Left hindlimb (tissue), 1 donor: ENCODE data around the gene ZKSCAN8.
A peak's percentile ranks its signal among the peaks of the same experiment; 100 is the strongest.
"Not testable (repeated sequence)": the region's sequence is repeated elsewhere in the genome, so short reads cannot be mapped to it uniquely, and the experiment has no call there.

Source experiments
- DNase-seq: peaks from one replicate; pipeline ENCODE4 v3.0.0-alpha.2; 2018

The ZKSCAN8 gene

DNA sequence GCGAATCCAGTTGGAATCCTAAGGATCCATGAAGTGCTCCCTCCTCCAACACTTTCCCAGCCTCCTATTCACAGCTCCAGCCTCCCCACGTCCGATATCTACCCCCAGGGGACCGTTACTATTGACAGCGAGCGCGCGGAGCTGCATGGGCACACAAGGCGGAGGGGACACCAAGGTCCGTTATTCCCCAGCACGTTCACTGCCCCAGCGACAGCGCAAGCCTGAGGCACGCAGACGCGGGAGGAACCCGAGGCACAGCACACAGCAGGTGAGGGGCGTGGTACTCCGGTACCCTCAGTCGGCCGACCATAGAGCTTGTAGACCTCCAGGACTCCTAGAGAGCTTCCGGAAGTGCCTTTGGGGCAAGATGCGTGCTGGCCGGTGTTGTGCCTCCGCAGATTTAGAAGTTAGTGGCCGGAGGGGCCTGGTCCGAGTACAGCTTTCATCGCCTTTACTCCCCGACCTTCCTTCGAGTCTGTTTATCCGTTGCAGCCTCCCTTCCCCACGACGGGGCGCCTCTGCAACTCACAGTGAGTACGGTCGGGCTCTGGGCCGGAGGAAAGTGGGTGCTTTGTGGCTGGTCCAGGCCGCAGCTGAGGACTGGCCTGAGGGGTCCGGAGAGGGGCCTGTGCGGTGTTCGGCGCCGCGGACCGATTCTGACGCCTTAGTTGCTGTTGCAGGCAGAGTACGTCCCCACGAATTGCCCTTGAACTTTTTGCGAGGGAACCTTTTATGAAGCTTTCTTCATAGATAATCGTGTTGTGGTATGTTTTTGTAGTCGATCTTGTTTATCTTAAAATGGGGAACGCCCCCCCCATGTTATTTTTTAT, at the start of gene ZKSCAN8:
Gene ZKSCAN8 (plus strand): TSS at position 384 of the 830 bp plus-strand sequence. CDS start 6,525 bp downstream, outside the sequence.
- DNase-seq: peak; percentile 89

GRCh38 chr6:28102222-28102621, 39.5 kb upstream of the ZKSCAN8 start:
- DNase-seq: not testable (repeated sequence)

GRCh38 chr6:28102699-28103098, 39.0 kb upstream of the ZKSCAN8 start:
- not testable (repeated sequence) for DNase-seq

- peak; percentile 88 for DNase-seq
These were observed 37.1 kb upstream of the ZKSCAN8 start for GRCh38 chr6:28104392-28105244.

DNA sequence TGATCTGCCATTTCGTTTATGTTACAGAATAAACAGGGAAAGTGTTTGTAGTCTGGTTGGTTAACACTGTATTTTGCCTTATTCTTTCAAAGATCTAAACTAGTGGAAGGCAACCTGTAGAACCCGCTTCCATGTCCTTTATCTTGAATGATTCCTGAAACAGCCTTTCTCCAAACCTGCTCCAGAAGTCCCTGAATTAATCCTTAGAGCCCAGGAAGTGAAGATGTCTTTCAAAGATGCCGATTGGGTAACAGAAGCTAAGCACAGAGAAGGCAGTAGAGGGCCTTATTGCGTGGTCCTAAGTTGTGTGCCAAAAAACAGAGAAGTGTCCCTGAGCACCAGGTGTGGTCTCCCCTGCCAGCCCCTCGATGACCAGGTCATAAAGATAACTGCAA, 36.4 kb upstream of the ZKSCAN8 start:
- no peak for DNase-seq

DNA sequence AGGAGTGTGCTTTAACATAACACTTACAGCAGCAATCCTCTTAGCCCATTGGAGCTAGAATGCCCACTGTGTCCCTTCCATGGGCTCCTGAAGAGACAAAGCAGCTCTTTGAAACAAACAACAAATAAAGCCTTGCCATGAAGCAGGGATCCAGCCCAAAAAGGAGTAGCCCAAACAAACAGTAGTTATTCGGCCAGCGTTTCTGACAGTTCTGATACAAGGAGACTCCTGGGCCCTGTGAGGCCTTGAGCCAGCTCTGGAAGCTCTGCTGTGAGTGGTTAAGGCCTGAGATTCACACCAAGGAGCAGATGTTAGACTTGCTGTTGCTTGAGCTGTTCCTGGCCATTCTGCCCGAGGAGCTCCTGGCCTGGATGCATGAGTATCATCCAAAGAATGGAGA, 34.2 kb upstream of the ZKSCAN8 start:
- DNase-seq: no peak

DNA sequence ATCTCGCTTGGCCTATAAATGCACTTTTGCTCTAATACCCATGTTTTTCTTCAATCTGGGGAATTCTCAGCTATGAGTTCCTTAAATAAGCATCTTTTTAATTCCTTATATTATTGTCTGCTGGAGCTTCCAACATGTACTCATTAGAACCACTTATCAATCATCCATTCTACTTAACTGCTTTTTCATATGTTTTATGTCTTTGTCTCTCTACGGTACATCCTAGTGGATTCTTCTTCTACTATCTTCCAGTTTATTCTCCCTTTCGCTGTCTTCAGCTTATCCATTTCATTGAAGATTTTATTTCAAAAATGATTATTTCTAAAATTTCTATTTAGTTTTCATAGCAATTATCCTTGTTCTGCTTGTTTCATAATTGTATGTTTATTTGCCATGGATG, 29.7 kb upstream of the ZKSCAN8 start:
- DNase-seq: no peak

- no peak for DNase-seq
These were observed 25.9 kb upstream of the ZKSCAN8 start for GRCh38 chr6:28115799-28116198.

GRCh38 chr6:28117386-28118050, 24.2 kb upstream of the ZKSCAN8 start:
- DNase-seq: no peak

- no peak for DNase-seq
These were observed 23.5 kb upstream of the ZKSCAN8 start for GRCh38 chr6:28118217-28118616.

- DNase-seq: no peak
These were observed 19.8 kb upstream of the ZKSCAN8 start for GRCh38 chr6:28121876-28122275.

GRCh38 chr6:28122283-28122682, 19.4 kb upstream of the ZKSCAN8 start:
- not testable (repeated sequence) for DNase-seq

GRCh38 chr6:28124350-28124970, 17.2 kb upstream of the ZKSCAN8 start, which contains the start of gene ZSCAN16:
Gene ZSCAN16, plus strand, starts transcription at chr6:28124609. Its CDS starts 835 bp downstream, at chr6:28125444.
- peak; percentile 85 for DNase-seq

DNA sequence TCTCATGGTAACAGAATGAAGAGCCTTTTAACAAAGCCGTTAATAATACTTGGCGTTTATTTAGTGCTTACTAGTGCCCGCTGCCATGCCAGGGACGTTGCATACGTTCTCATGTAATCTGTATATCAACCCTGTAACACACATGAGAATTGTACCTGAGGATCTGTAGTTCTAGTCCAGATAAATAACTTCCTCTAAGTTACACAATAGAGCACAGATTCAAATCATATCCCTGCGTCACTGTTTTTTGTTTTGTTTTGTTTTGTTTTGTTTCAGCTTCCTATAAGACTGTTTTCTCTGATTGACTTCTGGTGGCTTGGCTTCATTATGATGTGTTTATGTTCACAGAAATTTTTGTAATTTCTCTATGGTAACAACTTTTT, 16.7 kb upstream of the ZKSCAN8 start:
- DNase-seq: no peak

GRCh38 chr6:28125401-28125800, 16.3 kb upstream of the ZKSCAN8 start:
- no peak for DNase-seq

- no peak for DNase-seq
These were observed 7.7 kb upstream of the ZKSCAN8 start for GRCh38 chr6:28134015-28134414.

DNA sequence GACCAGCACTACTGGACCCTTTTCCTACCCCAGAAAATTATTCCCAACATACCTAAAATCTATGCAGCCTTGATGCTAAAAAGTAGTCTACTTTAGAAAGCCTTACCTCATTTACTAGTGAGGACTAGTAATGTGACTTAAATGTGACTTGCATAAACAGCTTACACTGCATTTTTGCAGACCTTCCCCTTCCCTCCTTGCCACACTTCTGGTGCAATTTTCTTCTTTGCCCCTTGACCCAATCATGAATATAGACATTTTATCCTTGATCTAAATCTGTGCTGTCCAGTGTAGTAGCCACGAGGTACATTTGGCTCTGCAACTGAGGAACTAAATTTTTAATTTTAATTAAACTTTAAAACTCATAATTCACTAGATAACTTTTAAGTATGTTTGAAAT, 7.0 kb upstream of the ZKSCAN8 start:
- DNase-seq: no peak

DNA sequence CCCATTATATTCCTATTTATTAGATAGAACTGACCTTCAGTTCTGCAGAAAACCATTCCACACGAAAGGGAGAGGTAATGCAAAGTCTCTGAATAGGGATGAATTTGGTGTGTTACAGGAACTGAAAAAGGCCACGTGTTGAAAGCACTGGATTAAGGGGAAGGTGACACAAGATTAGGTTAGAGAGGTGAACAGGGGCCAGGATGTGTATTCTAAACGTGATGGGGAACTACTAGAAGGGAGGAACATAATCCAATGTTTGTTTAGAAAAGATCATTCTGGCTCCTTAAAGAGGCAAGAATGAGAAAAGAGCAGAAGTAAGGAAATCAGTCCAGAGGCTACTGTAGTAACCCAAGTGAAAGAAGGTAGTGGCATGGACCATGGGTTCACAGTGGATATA, 6.3 kb upstream of the ZKSCAN8 start:
- no peak for DNase-seq

GRCh38 chr6:28136585-28137504, 4.8 kb upstream of the ZKSCAN8 start:
- DNase-seq: peak; percentile 92

DNA sequence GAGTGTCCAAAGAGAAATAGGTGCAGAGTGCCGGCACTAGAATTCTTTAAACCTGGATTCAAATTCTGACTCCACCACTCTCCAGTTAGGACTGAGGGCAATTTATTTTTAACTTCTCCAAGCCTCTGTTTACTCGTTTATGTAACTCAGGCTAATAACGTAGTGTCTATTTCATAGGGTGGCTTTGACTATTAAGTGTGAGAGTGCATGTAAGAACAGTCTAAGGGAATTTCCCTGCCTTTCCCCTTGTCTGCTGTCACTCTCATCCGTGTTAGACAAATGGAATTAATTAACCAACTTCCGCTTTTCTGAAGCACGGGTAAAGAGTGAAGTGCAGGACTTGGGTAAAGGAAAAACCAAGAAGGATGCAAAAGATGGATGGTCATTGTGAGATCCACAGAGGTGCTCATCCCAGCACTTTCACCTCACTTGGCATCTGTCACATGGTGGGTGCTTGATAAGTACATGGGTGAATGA, 4.1 kb upstream of the ZKSCAN8 start:
- DNase-seq: no peak

DNA sequence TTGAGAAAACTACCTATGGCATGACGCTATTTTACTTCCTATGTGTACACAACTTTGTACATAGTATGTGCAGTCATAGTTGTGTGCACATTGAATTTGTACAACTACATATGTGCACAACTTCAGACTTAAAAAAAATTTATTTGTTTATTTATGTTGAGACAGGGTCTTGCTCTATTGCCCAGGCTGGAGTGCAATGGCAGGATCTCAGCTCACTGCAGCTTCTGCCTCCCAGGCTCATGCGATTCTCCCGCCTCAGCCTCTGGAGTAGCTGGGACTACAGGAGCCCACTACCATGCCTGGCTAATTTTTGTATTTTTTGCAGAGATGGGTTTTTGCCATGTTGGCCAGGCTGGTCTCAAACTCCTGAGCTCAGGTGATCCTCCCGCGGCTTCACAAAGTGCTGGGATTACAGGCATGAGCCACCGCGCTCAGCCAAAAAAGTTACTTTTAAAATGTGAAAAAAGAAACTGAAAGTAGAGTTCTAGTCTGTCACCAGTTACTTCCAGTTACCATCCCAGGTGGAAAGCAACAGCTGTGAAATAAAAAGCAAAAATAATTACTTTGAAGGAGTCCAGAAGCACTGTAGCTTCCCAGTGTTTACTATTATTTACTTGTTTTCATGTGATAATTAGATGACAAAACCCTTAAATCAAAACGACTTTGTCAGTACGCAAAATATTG, 1.7 kb upstream of the ZKSCAN8 start:
- no peak for DNase-seq
